ENCODE data around the gene MTHFS. TPM values are rescaled to one million over a fixed set of nuclear protein-coding genes. Genes with fewer than 3 reads are reported as not detected.
A peak's percentile ranks its signal among the peaks of the same experiment; 100 is the strongest.

The MTHFS gene
- total and polyA plus RNA-seq, 2 donors (not counting 3 experiments of a cell fraction or from before 2014, with no cell fraction given) = 9.3 to 15.7 TPM

GRCh38 chr15:79923515-79924169 lies 26.8 kb upstream of the MTHFS start:
- intact Hi-C loops (cut with micrococcal nuclease) = loop anchor here (1.0 to 5.0 kb wide), 7 partner anchors 27 to 281 kb away; partner anchors contain the start of genes FAH and ZFAND6
- ChIA-PET CTCF (interaction anchor here (1.0 to 1.9 kb wide), 7 partner anchors 12 to 543 kb away, joined by 3 to 10 read pairs (median 5); partner anchors contain the start of gene ZFAND6), POLR2A (interaction anchor here (0.9 to 1.2 kb wide), 3 partner anchors 70 to 136 kb away, joined by 3 read pairs; partner anchors contain the start of gene ZFAND6)
- no peaks in the 10 kb centered on the region for H3K36me3 ChIP-seq (ENCODE audit: control insufficient read depth in 2 of 2, extremely low read depth in 1 of 2, insufficient read depth in 2 of 2, low read length in 2 of 2)
- H4K20me1 ChIP-seq (replicated peaks; ENCODE audit: control insufficient read depth, extremely low read depth, insufficient read depth, low read length) = no peaks in the 10 kb centered on the region
- H3K79me2 ChIP-seq (ENCODE audit: control insufficient read depth, insufficient read depth, low read length) = peaks cover 15% of the 10 kb centered on the region
- H3K27ac ChIP-seq (ENCODE audit: insufficient read depth, low read depth, low read length) = peak overlapping the region; percentile 52
- H3K9ac ChIP-seq (replicated peaks; ENCODE audit: extremely low read depth, insufficient read depth, low read length) = peak overlapping the region; percentile 86
- dilution Hi-C loops (cut with MboI; ENCODE audit: extremely low pct_ligation_motif_present, low sequenced_read_pairs) = no loop called here
- FAIRE-seq = peak; percentile 96
- peaks cover 10% of the 10 kb centered on the region for H3K4me1 ChIP-seq (ENCODE audit: control insufficient read depth, extremely low read depth, insufficient read depth, low read length)
- H3K4me2 ChIP-seq (ENCODE audit: insufficient read depth, low read length) = peak overlapping the region; percentile 97
- peak overlapping the region; percentile 97 for H2AFZ ChIP-seq (ENCODE audit: low read depth, low read length)
- H3K27me3 ChIP-seq (ENCODE audit: control insufficient read depth in 2 of 2, insufficient read depth in 2 of 2, low read length in 2 of 2) = no peaks in the 10 kb centered on the region
- TF ChIP-seq POLR2AphosphoS5 (IDR thresholded peaks at IDR 0.05; ENCODE audit: insufficient read depth, low read depth, low read length) = peak; percentile 34
- no peak for TF ChIP-seq FOS (IDR thresholded peaks at IDR 0.05; ENCODE audit: borderline replicate concordance, insufficient read depth, low read length)
- TF ChIP-seq POLR2A (IDR thresholded peaks at IDR 0.05; ENCODE audit: low read depth, low read length) = peak; percentile 85
- BruUV-seq (replicated peaks) = no TSS peak
- H3K9me3 ChIP-seq (replicated peaks; ENCODE audit: control insufficient read depth, insufficient read depth, low read length) = no peaks in the 10 kb centered on the region
- H3K9me1 ChIP-seq (replicated peaks; ENCODE audit: control insufficient read depth, extremely low read depth, insufficient read depth, low read length) = no peaks in the 10 kb centered on the region
- peak; percentile 93 for DNase-seq (ENCODE audit: low read depth, low spot score)
- H3K4me3 ChIP-seq (replicated peaks in 1 of 3; ENCODE audit: insufficient read depth in 1 of 3, low read depth in 1 of 3, low read length in 3 of 3) = peak overlapping the region; percentile 87 to 96 (median 92)

GRCh38 chr15:79923079-79923514 lies 26.3 kb upstream of the MTHFS start:
- intact Hi-C loops (cut with micrococcal nuclease) = loop anchor here (1.0 to 5.0 kb wide), 7 partner anchors 27 to 281 kb away; partner anchors contain the start of genes FAH and ZFAND6
- BruUV-seq (replicated peaks) = no TSS peak
- Histone ChIP-seq H3K9me3 (replicated peaks; ENCODE audit: control insufficient read depth, insufficient read depth, low read length) (no peaks in the 10 kb centered on the region), H3K27me3 (ENCODE audit: control insufficient read depth in 2 of 2, insufficient read depth in 2 of 2, low read length in 2 of 2) (no peaks in the 10 kb centered on the region), H3K36me3 (ENCODE audit: control insufficient read depth in 2 of 2, extremely low read depth in 1 of 2, insufficient read depth in 2 of 2, low read length in 2 of 2) (no peaks in the 10 kb centered on the region), H3K9ac (replicated peaks; ENCODE audit: extremely low read depth, insufficient read depth, low read length) (peak overlapping the region; percentile 75), H4K20me1 (replicated peaks; ENCODE audit: control insufficient read depth, extremely low read depth, insufficient read depth, low read length) (no peaks in the 10 kb centered on the region), H3K4me1 (ENCODE audit: control insufficient read depth, extremely low read depth, insufficient read depth, low read length) (peaks cover 10% of the 10 kb centered on the region), H3K9me1 (replicated peaks; ENCODE audit: control insufficient read depth, extremely low read depth, insufficient read depth, low read length) (no peaks in the 10 kb centered on the region), H3K27ac (ENCODE audit: insufficient read depth, low read depth, low read length) (peak overlapping the region; percentile 52), H2AFZ (ENCODE audit: low read depth, low read length) (peak overlapping the region; percentile 97), H3K4me2 (ENCODE audit: insufficient read depth, low read length) (peak overlapping the region; percentile 72), H3K79me2 (ENCODE audit: control insufficient read depth, insufficient read depth, low read length) (peaks cover 15% of the 10 kb centered on the region), H3K4me3 (replicated peaks in 1 of 3; ENCODE audit: insufficient read depth in 1 of 3, low read depth in 1 of 3, low read length in 3 of 3) (peak overlapping the region; percentile 87 to 96 (median 92))
- POLR2A ChIA-PET = interaction anchor here (0.6 to 1.2 kb wide), 4 partner anchors 44 to 137 kb away, joined by 3 to 5 read pairs (median 3); partner anchors contain the start of gene ZFAND6
- CTCF ChIA-PET = interaction anchor here (0.8 to 1.9 kb wide), 10 partner anchors 12 to 583 kb away, joined by 3 to 10 read pairs (median 4); partner anchors contain the start of gene ZFAND6
- no peak for TF ChIP-seq JUN (IDR thresholded peaks at IDR 0.05; ENCODE audit: borderline replicate concordance, insufficient read depth, insufficient read length, low read depth)
- TF ChIP-seq POLR2A (IDR thresholded peaks at IDR 0.05; ENCODE audit: low read depth, low read length) = no peak
- TF ChIP-seq, protein P1, sequence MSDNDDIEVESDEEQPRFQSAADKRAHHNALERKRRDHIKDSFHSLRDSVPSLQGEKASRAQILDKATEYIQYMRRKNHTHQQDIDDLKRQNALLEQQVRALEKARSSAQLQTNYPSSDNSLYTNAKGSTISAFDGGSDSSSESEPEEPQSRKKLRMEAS (IDR thresholded peaks at IDR 0.05; ENCODE audit: insufficient read depth, insufficient read length) = no peak
- dilution Hi-C loops (cut with MboI; ENCODE audit: extremely low pct_ligation_motif_present, low sequenced_read_pairs) = no loop called here
- DNase-seq (ENCODE audit: low read depth, low spot score) (peak; percentile 49), FAIRE-seq (peak; percentile 62)

Data from endothelial cell of umbilical vein (primary cell).